HG02938 (cell line): ENCODE measurements around the gene UNC13A.

Experiments used
- ATAC-seq: cut with Tn5 transposase; IDR thresholded peaks from one replicate; pipeline ENCODE4 v1.9.1; 2021; ENCODE audit warnings: mild to moderate bottlenecking, moderate library complexity; ENCODE audit not compliant: unreplicated experiment

UNC13A gene

GRCh38 chr19:17632577-17632976, 55.6 kb downstream of the UNC13A start:
- ATAC-seq = no peak

GRCh38 chr19:17629760-17630159, 58.4 kb downstream of the UNC13A start:
- no peak for ATAC-seq

- no peak for ATAC-seq
These were observed 60.2 kb downstream of the UNC13A start for GRCh38 chr19:17627921-17628320.

GRCh38 chr19:17627161-17627560, 61.0 kb downstream of the UNC13A start:
- ATAC-seq = no peak

GRCh38 chr19:17626456-17627015, 61.6 kb downstream of the UNC13A start:
- ATAC-seq = no peak

- ATAC-seq = no peak
These were observed 62.2 kb downstream of the UNC13A start for GRCh38 chr19:17625980-17626379.

GRCh38 chr19:17625043-17625442, 63.1 kb downstream of the UNC13A start:
- no peak for ATAC-seq

GRCh38 chr19:17624314-17624991, 63.7 kb downstream of the UNC13A start:
- no peak for ATAC-seq

GRCh38 chr19:17623224-17623935, 64.8 kb downstream of the UNC13A start:
- ATAC-seq = no peak

GRCh38 chr19:17620696-17621095, 67.5 kb downstream of the UNC13A start:
- ATAC-seq = no peak

- no peak for ATAC-seq
These were observed 69.2 kb downstream of the UNC13A start for GRCh38 chr19:17618936-17619335.

- no peak for ATAC-seq
These were observed 69.8 kb downstream of the UNC13A start for GRCh38 chr19:17618281-17618903.

GRCh38 chr19:17617807-17618192, 70.4 kb downstream of the UNC13A start:
- ATAC-seq = no peak

- ATAC-seq = no peak
These were observed 71.0 kb downstream of the UNC13A start for GRCh38 chr19:17616961-17617806.

GRCh38 chr19:17616686-17616960, 71.5 kb downstream of the UNC13A start:
- ATAC-seq = no peak

GRCh38 chr19:17615889-17616685, 72.1 kb downstream of the UNC13A start:
- no peak for ATAC-seq

- ATAC-seq = no peak
These were observed 73.7 kb downstream of the UNC13A start for GRCh38 chr19:17614476-17614875.

GRCh38 chr19:17611462-17612244, 76.5 kb downstream of the UNC13A start:
- no peak for ATAC-seq

GRCh38 chr19:17610384-17610783, 77.8 kb downstream of the UNC13A start:
- ATAC-seq = no peak

GRCh38 chr19:17607936-17608335, 80.2 kb downstream of the UNC13A start:
- ATAC-seq = no peak
